ENCODE measurements around the gene AHDC1. TPM values are rescaled to one million over a fixed set of nuclear protein-coding genes. Genes with fewer than 3 reads are reported as not detected.

The AHDC1 gene
- total RNA-seq, 1 donor from 2014 or later: 33.9 TPM

DNA sequence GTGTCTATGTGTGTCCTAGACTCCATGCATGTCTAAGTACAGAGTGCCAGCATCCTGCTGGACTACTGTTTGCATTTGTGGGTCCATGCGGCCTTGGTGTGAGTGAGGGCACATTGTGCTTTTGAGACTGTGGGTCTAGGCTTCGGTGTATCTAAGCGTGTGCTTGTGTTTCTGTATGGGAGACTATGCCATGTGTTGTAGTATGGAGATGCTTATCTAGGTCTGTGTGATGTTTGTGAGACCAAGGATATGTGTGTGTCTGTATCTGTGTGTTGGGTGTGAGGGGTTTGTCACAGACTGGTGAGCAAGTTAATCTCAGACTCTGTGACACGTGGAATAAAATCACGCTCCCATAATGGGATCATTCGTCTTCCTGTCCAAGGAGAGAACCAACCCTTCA is 14.5 kb downstream of the AHDC1 start:
- Mint-ChIP-seq H3K27ac (no peak overlapping the region), H3K4me1 (ENCODE audit: low read depth) (peaks cover 5% of the 10 kb centered on the region), H3K27me3 (ENCODE audit: insufficient read depth) (no peaks in the 10 kb centered on the region), H3K4me3 (no peak overlapping the region), H3K9me3 (no peaks in the 10 kb centered on the region), H3K36me3 (ENCODE audit: low read depth) (no peaks in the 10 kb centered on the region)
- intact Hi-C loops (cut with micrococcal nuclease): no loop called here
- no peak for DNase-seq (ENCODE audit: low spot score)

DNA sequence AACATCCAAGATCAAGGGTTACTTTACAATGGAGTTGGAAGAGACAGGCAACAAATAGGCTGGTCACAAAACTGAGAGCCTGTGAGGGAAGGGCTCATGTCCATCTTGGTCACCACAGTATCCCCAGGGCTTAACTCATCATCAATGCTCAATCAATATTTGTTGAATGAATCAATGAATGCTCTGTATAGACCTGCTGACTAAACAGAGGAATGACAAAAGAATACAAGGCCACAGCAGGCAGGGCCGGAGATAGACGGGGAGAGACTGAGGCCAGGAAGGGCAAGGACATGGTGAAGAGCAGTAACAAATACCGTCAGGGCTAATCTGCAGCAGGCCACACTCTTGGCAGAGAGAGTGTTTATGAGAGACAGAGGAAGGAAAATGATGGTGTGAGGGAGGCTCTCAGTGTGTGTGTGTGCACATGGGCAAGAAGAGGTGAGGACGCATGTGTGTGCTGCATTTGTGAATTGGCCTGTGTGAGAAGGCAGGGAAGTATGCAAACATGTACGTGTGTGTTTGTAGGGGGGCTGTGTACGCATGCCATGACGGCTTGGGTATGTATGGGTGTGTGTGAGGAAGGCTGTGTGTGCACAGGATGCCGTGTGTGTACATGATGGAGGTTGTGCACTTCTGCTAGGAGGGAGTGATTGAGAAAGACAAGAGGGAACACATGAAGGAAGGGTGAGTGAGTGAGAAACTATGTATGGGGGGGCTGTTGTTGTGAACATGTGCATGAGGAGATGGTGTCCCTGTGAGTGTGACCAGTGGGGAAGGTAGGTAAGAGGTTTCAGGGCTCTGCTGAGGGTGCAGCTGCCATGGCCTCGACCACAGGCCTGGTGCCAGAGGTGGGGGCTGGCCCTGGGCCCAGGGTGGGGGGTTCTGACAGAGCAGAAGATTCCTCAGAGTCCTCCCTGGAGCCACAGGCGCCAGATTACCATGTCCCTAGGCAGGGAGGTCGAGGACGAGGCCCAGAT is 15.4 kb downstream of the AHDC1 start:
- intact Hi-C loops (cut with micrococcal nuclease): no loop called here

DNA sequence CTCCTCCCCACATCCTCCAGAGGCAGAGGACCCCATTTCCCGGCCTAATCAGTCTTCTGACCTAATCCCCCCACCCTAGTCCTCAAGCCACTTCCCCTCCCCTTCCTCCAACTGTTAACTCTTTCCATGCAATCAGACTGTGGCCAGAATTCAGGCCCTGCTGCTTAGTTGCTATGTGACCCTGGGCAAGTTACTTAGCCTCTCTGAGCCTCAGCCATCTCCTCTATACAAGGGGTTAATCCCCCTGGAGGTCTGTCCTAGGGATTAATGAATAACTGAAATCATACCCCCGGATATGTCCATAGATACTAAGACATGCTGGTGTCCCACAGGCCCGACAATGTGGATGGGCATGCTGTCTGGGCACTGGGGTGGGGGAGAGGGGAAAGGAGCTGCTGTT is 18.3 kb downstream of the AHDC1 start:
- DNase-seq (ENCODE audit: low spot score): no peak
- peaks cover 12% of the 10 kb centered on the region for H3K36me3 Mint-ChIP-seq (ENCODE audit: low read depth)
- H3K4me1 Mint-ChIP-seq (ENCODE audit: low read depth): no peaks in the 10 kb centered on the region

More for the DNA sequence above, 15.4 kb downstream of the AHDC1 start:
- no peak overlapping the region for H3K4me3 Mint-ChIP-seq
- no peak for DNase-seq (ENCODE audit: low spot score)
- no peaks in the 10 kb centered on the region for H3K9me3 Mint-ChIP-seq
- no peaks in the 10 kb centered on the region for H3K27me3 Mint-ChIP-seq (ENCODE audit: insufficient read depth)
- no peak overlapping the region for H3K27ac Mint-ChIP-seq
- H3K36me3 Mint-ChIP-seq (ENCODE audit: low read depth): peaks cover under 1% of the 10 kb centered on the region
- peaks cover 5% of the 10 kb centered on the region for H3K4me1 Mint-ChIP-seq (ENCODE audit: low read depth)

DNA sequence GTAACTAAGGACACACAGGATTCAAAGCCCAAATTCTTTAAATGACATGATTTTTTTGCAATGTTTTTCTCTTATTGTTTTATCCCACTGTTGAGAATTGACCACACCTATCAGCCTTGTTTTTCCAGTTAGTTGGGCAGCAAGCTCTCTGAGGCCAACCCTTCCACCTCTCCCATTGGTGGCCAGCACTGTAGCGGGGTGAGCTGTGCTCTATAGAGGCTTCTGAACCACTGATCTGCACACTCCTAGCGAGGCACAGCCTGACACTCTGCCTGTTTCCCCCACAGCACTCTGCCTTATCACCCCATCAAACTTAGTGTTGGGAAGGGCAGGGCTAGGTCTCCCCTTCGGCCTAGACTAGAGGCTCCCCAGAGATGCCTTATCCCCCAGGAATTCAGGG is 19.5 kb downstream of the AHDC1 start:
- Mint-ChIP-seq H3K4me1 (ENCODE audit: low read depth) (peaks cover 4% of the 10 kb centered on the region), H3K4me3 (no peak overlapping the region), H3K9me3 (no peaks in the 10 kb centered on the region), H3K27ac (no peak overlapping the region), H3K36me3 (ENCODE audit: low read depth) (peaks cover 12% of the 10 kb centered on the region), H3K27me3 (ENCODE audit: insufficient read depth) (peaks cover 4% of the 10 kb centered on the region)
- intact Hi-C loops (cut with micrococcal nuclease): no loop called here
- no peak for DNase-seq (ENCODE audit: low spot score)

More for the DNA sequence above, 18.3 kb downstream of the AHDC1 start:
- no peaks in the 10 kb centered on the region for H3K27me3 Mint-ChIP-seq (ENCODE audit: insufficient read depth)
- H3K9me3 Mint-ChIP-seq: no peaks in the 10 kb centered on the region
- no peak overlapping the region for H3K27ac Mint-ChIP-seq
- H3K4me3 Mint-ChIP-seq: no peak overlapping the region
- intact Hi-C loops (cut with micrococcal nuclease): no loop called here

DNA sequence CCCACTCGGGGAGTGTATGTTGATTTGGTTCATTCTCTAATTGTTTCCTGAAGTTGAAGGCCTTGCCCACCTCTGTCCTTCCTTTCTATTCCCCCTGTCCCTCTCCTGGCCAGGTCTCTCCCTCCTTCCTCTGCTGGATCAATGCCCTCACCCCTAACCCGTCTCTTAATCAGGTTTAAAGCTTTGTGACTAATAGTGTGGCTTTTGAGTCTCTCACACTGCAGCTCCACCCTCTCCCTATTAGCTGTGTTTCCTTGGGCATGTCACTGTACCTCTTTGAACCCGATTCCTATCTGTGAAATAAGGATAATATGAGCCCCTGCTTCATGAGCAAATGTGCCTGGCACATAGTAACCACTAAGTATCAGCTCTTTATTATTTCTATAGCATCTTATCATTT is 20.5 kb downstream of the AHDC1 start:
- H3K4me3 Mint-ChIP-seq: no peak overlapping the region
- H3K4me1 Mint-ChIP-seq (ENCODE audit: low read depth): peaks cover 9% of the 10 kb centered on the region
- intact Hi-C loops (cut with micrococcal nuclease): no loop called here
- H3K9me3 Mint-ChIP-seq: no peaks in the 10 kb centered on the region
- peaks cover 4% of the 10 kb centered on the region for H3K27me3 Mint-ChIP-seq (ENCODE audit: insufficient read depth)
- no peak for DNase-seq (ENCODE audit: low spot score)
- H3K27ac Mint-ChIP-seq: peak overlapping the region; percentile 5
- H3K36me3 Mint-ChIP-seq (ENCODE audit: low read depth): peaks cover 12% of the 10 kb centered on the region

DNA sequence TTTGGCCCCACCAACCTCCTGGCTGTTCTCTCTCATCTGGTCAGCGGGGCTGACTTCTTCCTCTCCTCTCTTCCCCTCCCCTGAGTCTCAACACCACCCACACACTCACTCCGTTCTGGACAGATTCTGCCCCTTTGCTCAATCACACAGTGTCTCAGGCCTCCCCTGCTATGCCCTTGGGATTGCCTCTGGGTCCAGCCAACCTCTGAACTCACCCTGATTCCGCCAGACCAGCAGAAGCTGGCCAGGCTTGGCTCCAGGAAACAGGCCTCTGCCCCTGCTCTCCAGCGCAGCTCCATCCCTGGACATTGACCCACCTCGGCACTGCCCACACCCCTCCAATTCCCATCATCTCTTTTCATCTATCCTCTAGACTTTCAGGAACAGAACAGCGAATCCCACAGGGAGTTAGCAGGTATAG is 22.1 kb downstream of the AHDC1 start:
- Mint-ChIP-seq H3K4me3 (no peak overlapping the region), H3K27me3 (ENCODE audit: insufficient read depth) (peaks cover 9% of the 10 kb centered on the region), H3K36me3 (ENCODE audit: low read depth) (peaks cover 12% of the 10 kb centered on the region), H3K4me1 (ENCODE audit: low read depth) (peaks cover 11% of the 10 kb centered on the region), H3K9me3 (no peaks in the 10 kb centered on the region), H3K27ac (peak overlapping the region; percentile 18)
- no peak for DNase-seq (ENCODE audit: low spot score)
- intact Hi-C loops (cut with micrococcal nuclease): no loop called here

DNA sequence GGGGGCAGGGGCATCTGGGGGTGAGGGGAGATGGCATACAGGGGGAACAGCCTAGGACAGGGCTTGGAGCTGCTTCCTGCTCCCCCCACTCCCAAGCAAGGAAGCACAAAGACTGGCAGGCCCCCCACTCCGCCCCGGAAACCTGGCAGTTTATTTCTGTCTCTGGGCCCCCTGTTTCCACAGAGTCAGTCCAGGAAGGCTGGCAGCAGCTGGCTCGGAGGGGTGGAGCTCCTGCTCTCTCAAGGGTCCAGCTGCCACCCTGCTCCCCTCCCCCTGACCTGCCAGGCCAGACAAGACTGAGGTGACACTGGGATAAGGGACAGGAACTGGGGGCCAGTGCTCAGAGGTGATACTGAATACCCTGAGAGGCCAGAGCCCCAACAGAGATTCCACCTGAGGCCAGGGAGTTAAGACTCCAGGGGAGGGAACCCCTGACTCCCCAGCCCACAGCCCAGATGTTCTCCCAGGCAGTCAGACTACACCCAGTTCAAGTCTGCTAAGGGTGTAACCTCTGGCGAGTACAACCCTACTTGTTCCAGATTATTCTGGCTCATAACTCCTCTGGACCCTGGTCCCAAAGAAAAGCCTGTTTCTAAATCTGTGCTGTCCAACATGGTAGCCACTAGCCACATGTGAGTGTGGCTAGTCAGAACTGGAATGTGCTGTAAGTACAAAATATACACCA is 26.3 kb downstream of the AHDC1 start:
- Mint-ChIP-seq H3K4me1 (ENCODE audit: low read depth) (peaks cover 15% of the 10 kb centered on the region), H3K36me3 (ENCODE audit: low read depth) (peaks cover 10% of the 10 kb centered on the region), H3K4me3 (no peak overlapping the region), H3K27me3 (ENCODE audit: insufficient read depth) (peaks cover 27% of the 10 kb centered on the region), H3K27ac (no peak overlapping the region), H3K9me3 (no peaks in the 10 kb centered on the region)
- no peak for DNase-seq (ENCODE audit: low spot score)
- intact Hi-C loops (cut with micrococcal nuclease): loop anchor here (2.0 kb wide), 1 partner anchor 21 kb away; no protein-coding TSS in a partner anchor

DNA sequence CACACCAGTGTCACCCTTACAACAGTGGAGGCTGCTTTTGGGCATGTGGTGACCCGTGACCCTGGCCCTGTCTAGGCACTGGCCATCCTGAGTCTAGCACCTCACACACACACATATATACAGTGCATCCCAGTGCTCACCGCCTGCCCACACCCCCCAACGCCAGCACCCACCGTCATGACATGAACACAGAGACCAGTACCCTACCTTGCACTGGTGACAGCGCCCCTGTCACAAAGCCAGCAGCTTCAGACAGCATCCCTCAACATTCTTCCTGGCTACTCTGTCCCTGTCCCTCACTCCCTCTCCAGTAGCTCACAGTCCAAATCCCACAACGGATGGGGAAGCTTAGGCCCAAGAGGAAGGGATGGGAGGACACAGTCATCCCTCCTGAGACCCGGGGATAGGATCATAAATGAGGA is 27.1 kb downstream of the AHDC1 start:
- H3K27me3 Mint-ChIP-seq (ENCODE audit: insufficient read depth): peaks cover 27% of the 10 kb centered on the region
- H3K27ac Mint-ChIP-seq: no peak overlapping the region
- H3K36me3 Mint-ChIP-seq (ENCODE audit: low read depth): peaks cover 6% of the 10 kb centered on the region
- no peaks in the 10 kb centered on the region for H3K9me3 Mint-ChIP-seq
- H3K4me1 Mint-ChIP-seq (ENCODE audit: low read depth): peaks cover 15% of the 10 kb centered on the region
- DNase-seq (ENCODE audit: low spot score): no peak
- intact Hi-C loops (cut with micrococcal nuclease): loop anchor here (2.0 kb wide), 1 partner anchor 20 kb away; no protein-coding TSS in a partner anchor
- H3K4me3 Mint-ChIP-seq: no peak overlapping the region

DNA sequence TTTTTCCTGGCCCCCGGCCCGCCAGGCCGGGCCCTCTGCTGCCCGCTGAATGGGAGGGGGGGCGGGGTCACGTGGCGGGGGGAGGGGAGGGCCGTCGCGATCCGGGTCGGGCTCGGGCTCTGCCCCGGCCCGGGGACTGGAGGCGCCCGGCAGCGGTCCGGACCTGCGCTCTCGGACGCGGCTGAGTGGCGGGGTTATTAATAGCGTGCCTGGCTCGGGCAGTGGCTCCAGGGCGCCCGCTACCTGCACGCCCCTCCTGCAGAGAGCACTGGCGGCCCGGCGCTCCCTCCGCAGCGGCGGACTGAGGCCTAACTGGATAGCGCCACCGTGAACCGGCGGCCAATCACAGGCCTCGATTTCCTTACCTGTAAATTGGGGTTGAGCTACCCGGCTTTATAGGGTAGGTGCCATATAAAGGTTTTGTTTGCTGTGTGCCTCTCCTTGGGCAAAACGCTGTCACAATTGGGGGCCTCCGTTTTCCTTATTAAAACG is 28.1 kb downstream of the AHDC1 start:
- no peak overlapping the region for H3K4me3 Mint-ChIP-seq
- intact Hi-C loops (cut with micrococcal nuclease): loop anchor here (2.0 kb wide), 1 partner anchor 19 kb away; no protein-coding TSS in a partner anchor

DNA sequence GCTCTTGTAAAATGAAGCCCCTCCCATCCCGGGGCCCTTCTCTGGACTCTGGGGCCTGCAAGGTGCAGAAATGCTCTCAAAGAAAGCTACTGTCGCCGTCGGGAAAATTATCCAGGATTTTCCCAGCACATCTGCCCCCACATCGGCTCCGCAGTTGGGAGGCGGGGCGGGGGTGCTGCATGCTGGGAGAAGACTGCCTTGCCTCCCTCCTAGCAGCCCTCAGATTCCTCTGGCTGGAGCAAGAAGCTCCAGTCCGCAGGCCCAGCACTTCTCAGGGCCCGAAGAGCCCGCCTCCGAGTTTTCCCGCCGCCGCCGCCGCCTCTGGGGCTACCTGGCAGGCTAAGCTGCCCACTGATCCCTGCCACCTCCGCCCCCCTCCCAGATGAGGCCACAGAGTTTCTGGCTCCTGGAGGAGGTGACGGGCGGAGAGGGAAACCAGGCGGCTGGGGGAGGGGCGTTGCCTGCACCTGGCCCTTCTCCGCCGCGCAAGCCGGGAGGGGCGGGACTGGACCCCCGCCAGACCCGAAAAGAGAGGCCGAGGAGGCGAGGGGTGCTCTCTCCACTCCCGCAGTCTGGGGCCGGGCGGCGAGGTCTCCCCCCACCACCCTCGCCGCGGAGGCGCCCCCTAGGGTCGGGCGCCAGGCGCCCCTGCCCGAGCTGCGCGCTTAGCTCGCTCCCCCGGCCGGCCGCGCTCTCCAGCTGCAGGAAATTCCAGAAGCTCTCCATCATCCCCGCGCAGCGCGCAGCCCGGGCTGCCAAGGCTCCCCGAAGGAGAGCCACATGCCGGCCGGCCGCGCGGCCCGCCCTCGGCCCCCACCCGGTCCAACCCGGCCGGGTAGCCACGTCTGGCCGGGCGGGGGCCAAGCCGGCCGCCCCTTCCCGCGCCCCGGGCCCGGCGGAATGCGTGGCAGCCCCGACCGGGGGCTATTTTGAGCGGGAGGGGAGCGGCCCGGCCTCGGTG is 28.8 kb downstream of the AHDC1 start:
- no peak for DNase-seq (ENCODE audit: low spot score)
- peaks cover 3% of the 10 kb centered on the region for H3K36me3 Mint-ChIP-seq (ENCODE audit: low read depth)
- intact Hi-C loops (cut with micrococcal nuclease): no loop called here
- peaks cover 15% of the 10 kb centered on the region for H3K4me1 Mint-ChIP-seq (ENCODE audit: low read depth)
- H3K27ac Mint-ChIP-seq: no peak overlapping the region
- no peak overlapping the region for H3K4me3 Mint-ChIP-seq
- H3K27me3 Mint-ChIP-seq (ENCODE audit: insufficient read depth): peaks cover 25% of the 10 kb centered on the region
- H3K9me3 Mint-ChIP-seq: no peaks in the 10 kb centered on the region

More for the DNA sequence above, 28.1 kb downstream of the AHDC1 start:
- Mint-ChIP-seq H3K9me3 (no peaks in the 10 kb centered on the region), H3K27me3 (ENCODE audit: insufficient read depth) (peaks cover 27% of the 10 kb centered on the region), H3K27ac (no peak overlapping the region), H3K4me1 (ENCODE audit: low read depth) (peaks cover 15% of the 10 kb centered on the region), H3K36me3 (ENCODE audit: low read depth) (peaks cover 3% of the 10 kb centered on the region)
- DNase-seq (ENCODE audit: low spot score): no peak

DNA sequence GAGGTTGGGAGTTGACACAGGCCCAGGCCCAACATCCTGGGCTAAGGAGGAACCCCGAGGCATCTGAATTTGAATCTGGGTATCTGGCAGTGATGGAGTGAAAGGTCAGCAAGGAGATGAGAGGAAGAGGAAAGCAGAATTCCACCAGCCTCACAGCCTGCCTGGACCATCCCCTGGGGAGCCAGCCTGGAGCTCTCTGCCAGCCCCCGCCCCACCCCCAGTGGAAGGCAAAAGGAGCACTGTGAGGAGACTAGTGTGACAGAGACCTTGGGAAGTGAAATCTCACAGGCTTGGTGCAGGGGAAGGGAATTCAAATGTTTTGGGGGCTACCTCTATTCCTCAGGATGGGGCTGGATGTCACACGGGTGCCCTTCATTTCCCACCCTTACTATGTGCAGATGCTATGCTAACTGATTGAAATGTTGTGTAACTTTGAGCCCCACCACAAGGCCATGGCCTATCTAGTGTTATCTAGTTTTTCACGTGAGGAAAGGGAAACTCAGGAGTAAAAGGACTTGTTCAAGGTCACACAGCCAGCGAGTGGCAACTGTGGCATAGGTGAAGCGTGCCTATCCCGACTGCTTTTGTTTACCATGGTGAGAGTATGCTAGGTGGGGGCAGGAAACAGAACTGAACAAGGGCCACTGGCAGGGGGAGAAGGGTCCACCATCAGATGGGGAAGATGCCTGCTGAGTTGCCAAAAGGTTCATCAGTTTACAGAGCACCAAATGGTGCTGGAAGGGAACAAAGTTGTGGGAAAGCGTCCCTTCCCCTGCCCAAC is 29.8 kb downstream of the AHDC1 start:
- Mint-ChIP-seq H3K27ac (no peak overlapping the region), H3K4me1 (ENCODE audit: low read depth) (peaks cover 14% of the 10 kb centered on the region), H3K27me3 (ENCODE audit: insufficient read depth) (peaks cover 23% of the 10 kb centered on the region), H3K36me3 (ENCODE audit: low read depth) (peaks cover 3% of the 10 kb centered on the region), H3K4me3 (no peak overlapping the region), H3K9me3 (no peaks in the 10 kb centered on the region)
- no peak for DNase-seq (ENCODE audit: low spot score)
- intact Hi-C loops (cut with micrococcal nuclease): no loop called here

Measured in activated T-helper 1 cell treated with anti-CD3 and anti-CD28 coated beads, Interleukin-12 subunit alpha, Interleukin-12 subunit beta, Interleukin-2, Interleukin-4 antibody, amounts not matched to agents 30 ng/mL and 10 ng/mL and 1 ng/mL, durations not matched to agents 14 hours and 24 hours and 36 hours (primary cell).